Upper lobe of left lung (tissue), 6 donors: Measurements from ENCODE around the gene SHQ1. TPM values are rescaled to one million over a fixed set of nuclear protein-coding genes. Genes with fewer than 3 reads are reported as not detected.

Experiments
- ATAC-seq, 2 donors: fragments of 200-7000 bp; cut with Tn5 transposase; one replicate each; pipeline ENCODE4 v1.9.1; 2022; ENCODE audit warnings: mild to moderate bottlenecking in 2 of 2, moderate library complexity in 2 of 2; ENCODE audit not compliant: low FRiP score in 2 of 2
- DNase-seq, 2 donors: peaks; one replicate each; pipeline ENCODE4 v3.0.0-alpha.2; 2019 to 2020
- H3K27ac ChIP-seq, 4 donors: fragments of 200-600 bp; sonication (generic); one replicate each; pipeline ENCODE4 v1.5.1; 2016 to 2019
- H3K27me3 ChIP-seq, 4 donors: fragments of 200-600 bp; sonication (generic); one replicate each; pipeline ENCODE4 v1.5.1; 2017 to 2019
- H3K36me3 ChIP-seq, 4 donors: fragments of 200-600 bp; sonication (generic); one replicate each; pipeline ENCODE4 v1.5.1; 2016 to 2019
- H3K4me1 ChIP-seq, 4 donors: fragments of 200-600 bp; sonication (generic); one replicate each; pipeline ENCODE4 v1.5.1; 2018 to 2019
- H3K4me3 ChIP-seq, 4 donors: fragments of 200-600 bp; sonication (generic); one replicate each; pipeline ENCODE4 v1.5.1; 2017 to 2019; ENCODE audit warnings: mild to moderate bottlenecking in 2 of 4, moderate library complexity in 1 of 4
- H3K9me3 ChIP-seq, 4 donors: fragments of 200-600 bp; sonication (generic); one replicate each; pipeline ENCODE4 v1.5.1; 2018 to 2019
- CTCF ChIP-seq, 6 experiments: fragments of 450-650 bp in 4 of 6; fragments of 200-600 bp in 2 of 6; sonication (generic) in 2 of 6; IDR thresholded peaks; one replicate each; pipeline ENCODE4 v1.5.1; 2016 to 2019; ENCODE audit warnings: antibody characterized with exemption in 6 of 6
- EP300 ChIP-seq, 4 donors: sonication (generic); formaldehyde crosslinking; IDR thresholded peaks; one replicate each; pipeline ENCODE4 v1.5.1; 2017; ENCODE audit warnings: antibody characterized with exemption in 4 of 4, control low read depth in 2 of 4
- POLR2A ChIP-seq, 4 donors: fragments of 450-650 bp; IDR thresholded peaks; one replicate each; pipeline ENCODE4 v1.5.1; 2016 to 2017; ENCODE audit warnings: antibody characterized with exemption in 4 of 4, mild to moderate bottlenecking in 2 of 4
- POLR2AphosphoS5 ChIP-seq, 2 donors: sonication (generic); formaldehyde crosslinking; IDR thresholded peaks; one replicate each; pipeline ENCODE4 v1.5.1; 2017; ENCODE audit warnings: antibody characterized with exemption in 2 of 2
- WGBS, 2 donors: methylation state at CpG; one replicate each; pipeline ENCODE4 v1.1.5; 2017 to 2018; 5-methylcytosine and 5-hydroxymethylcytosine counted together
- total RNA-seq, 6 donors: library from RNA; depleted of rRNA in 4 of 6; stranded (reverse); fragments of >200 nt in 4 of 6; gene quantifications; one replicate each; pipeline versions ENCODE4 v1.1.0 to v1.2.1, GENCODE V29; 2016 to 2021
- donor health status: DM: no; HTN: no; CAD: no; lungs with moderate emphysema.
- donor health status: DM: no; HTN: yes; CAD: no; lungs with severe emphysema.

The SHQ1 gene
- total RNA-seq, 6 donors from 2014 or later = 12.0 to 31.4 (median 19.3) TPM

GRCh38 chr3:72708441-72708840, 139.8 kb downstream of the SHQ1 start:
- no peak overlapping the region for H3K4me3 ChIP-seq
- no peaks in the 10 kb centered on the region for H3K36me3 ChIP-seq
- WGBS, 2 donors = 72% methylated on average over 2 of the region's 2 CpGs; no CpG with 5 or more reads in 1 of the 2 donors
- TF ChIP-seq POLR2AphosphoS5 (IDR thresholded peaks at IDR 0.05) (no peak), EP300 (IDR thresholded peaks at IDR 0.05) (no peak), POLR2A (IDR thresholded peaks at IDR 0.05) (no peak)
- no peak overlapping the region for H3K27ac ChIP-seq
- no peak for DNase-seq
- H3K27me3 ChIP-seq = no peaks in the 10 kb centered on the region
- no peaks in the 10 kb centered on the region for H3K4me1 ChIP-seq
- H3K9me3 ChIP-seq = no peaks in the 10 kb centered on the region
- ATAC-seq = no peak

- no peak overlapping the region for H3K27ac ChIP-seq
- no peaks in the 10 kb centered on the region for H3K27me3 ChIP-seq
- TF ChIP-seq CTCF (IDR thresholded peaks at IDR 0.05) (no peak), EP300 (IDR thresholded peaks at IDR 0.05) (no peak), POLR2AphosphoS5 (IDR thresholded peaks at IDR 0.05) (no peak), POLR2A (IDR thresholded peaks at IDR 0.05) (no peak)
- H3K36me3 ChIP-seq = no peaks in the 10 kb centered on the region
- DNase-seq (no peak), ATAC-seq (no peak)
- WGBS, 2 donors = 86 to 96% methylated on average over 4 of the region's 4 CpGs
- no peak overlapping the region for H3K4me3 ChIP-seq
- no peaks in the 10 kb centered on the region for H3K9me3 ChIP-seq
- H3K4me1 ChIP-seq = peaks cover 0 to 14% (median 0%) of the 10 kb centered on the region in 4 donors
These were observed 145.2 kb downstream of the SHQ1 start for GRCh38 chr3:72702997-72703396.

GRCh38 chr3:72702390-72702789, 145.9 kb downstream of the SHQ1 start:
- peaks cover 0 to 14% (median 0%) of the 10 kb centered on the region in 4 donors for H3K4me1 ChIP-seq
- no peaks in the 10 kb centered on the region for H3K36me3 ChIP-seq
- ATAC-seq (no peak), DNase-seq (no peak)
- no peak overlapping the region for H3K4me3 ChIP-seq
- H3K9me3 ChIP-seq = no peaks in the 10 kb centered on the region
- no peak for TF ChIP-seq CTCF (IDR thresholded peaks at IDR 0.05)
- no peak for TF ChIP-seq POLR2AphosphoS5 (IDR thresholded peaks at IDR 0.05)
- TF ChIP-seq EP300 (IDR thresholded peaks at IDR 0.05) = no peak
- no peak for TF ChIP-seq POLR2A (IDR thresholded peaks at IDR 0.05)
- H3K27me3 ChIP-seq = no peaks in the 10 kb centered on the region
- H3K27ac ChIP-seq = no peak overlapping the region
- 93 to 94% methylated on average over 7 of the region's 7 CpGs for WGBS, 2 donors

- Histone ChIP-seq H3K9me3 (no peaks in the 10 kb centered on the region), H3K4me3 (no peak overlapping the region), H3K27ac (no peak overlapping the region), H3K4me1 (peaks cover 0 to 14% (median 0%) of the 10 kb centered on the region in 4 donors), H3K27me3 (no peaks in the 10 kb centered on the region), H3K36me3 (no peaks in the 10 kb centered on the region)
- ATAC-seq = no peak
- no peak for DNase-seq
- TF ChIP-seq POLR2A (IDR thresholded peaks at IDR 0.05) (no peak), CTCF (IDR thresholded peaks at IDR 0.05) (no peak), POLR2AphosphoS5 (IDR thresholded peaks at IDR 0.05) (no peak), EP300 (IDR thresholded peaks at IDR 0.05) (no peak)
- 76 to 88% methylated on average over 2 of the region's 2 CpGs for WGBS, 2 donors
These were observed 148.1 kb downstream of the SHQ1 start for GRCh38 chr3:72700106-72700505.

- ATAC-seq (no peak), DNase-seq (no peak)
- no peak for TF ChIP-seq EP300 (IDR thresholded peaks at IDR 0.05)
- TF ChIP-seq CTCF (IDR thresholded peaks at IDR 0.05) = no peak
- no peak for TF ChIP-seq POLR2AphosphoS5 (IDR thresholded peaks at IDR 0.05)
- no peak for TF ChIP-seq POLR2A (IDR thresholded peaks at IDR 0.05)
- 43 to 61% methylated on average over 5 of the region's 5 CpGs for WGBS, 2 donors
- Histone ChIP-seq H3K27me3 (no peaks in the 10 kb centered on the region), H3K36me3 (no peaks in the 10 kb centered on the region), H3K9me3 (no peaks in the 10 kb centered on the region), H3K4me1 (peaks cover 0 to 14% (median 0%) of the 10 kb centered on the region in 4 donors), H3K27ac (no peak overlapping the region), H3K4me3 (no peak overlapping the region)
These were observed 148.6 kb downstream of the SHQ1 start for GRCh38 chr3:72699631-72700030.

Other genes with a start within 250 kb of the SHQ1 start
- 1 to 10 TPM; 3.3 to 10.0 (median 5.9) TPM for gene GXYLT2, start 39.6 kb upstream of the SHQ1 start, total RNA-seq
- 10 to 100 TPM; 24.3 to 88.0 (median 54.8) TPM for gene PPP4R2, start 148.4 kb upstream of the SHQ1 start, total RNA-seq
- 10 to 100 TPM in 2 of 6 donors, 1 to 10 TPM in 4; 2.2 to 15.4 (median 4.8) TPM for gene EBLN2, start 213.2 kb upstream of the SHQ1 start, total RNA-seq